DND-41 (cell line): Measurements from ENCODE around the gene MROH7.

Experiments used
- ATAC-seq: fragments of 200-7000 bp; cut with Tn5 transposase; 3 replicates; pipeline ENCODE4 v1.9.1; 2021; ENCODE audit warnings: low read depth; ENCODE audit not compliant: insufficient read depth
- DNase-seq: peaks from one replicate; pipeline ENCODE4 v3.0.0-alpha.2; 2020
- H2AFZ ChIP-seq: 2 replicates; pipeline ENCODE4 v1.6.0; 2012; ENCODE audit warnings: low read depth, low read length
- H3K27ac ChIP-seq: 2 replicates; pipeline ENCODE4 v1.5.1; 2012; ENCODE audit warnings: low read length, inconsistent platforms
- H3K27me3 ChIP-seq: fragments of 200-600 bp; sonication (generic); 2 replicates; pipeline ENCODE4 v1.6.0; 2012; ENCODE audit warnings: low read length, mild to moderate bottlenecking, inconsistent platforms; ENCODE audit not compliant: insufficient read depth, poor library complexity
- H3K36me3 ChIP-seq: 2 replicates; pipeline ENCODE4 v1.5.1; 2012; ENCODE audit warnings: low read length, inconsistent platforms; ENCODE audit not compliant: insufficient read depth
- H3K4me1 ChIP-seq: 2 replicates; pipeline ENCODE4 v1.5.1; 2012; ENCODE audit warnings: mild to moderate bottlenecking, low read length; ENCODE audit not compliant: insufficient read depth
- H3K4me2 ChIP-seq: 2 replicates; pipeline ENCODE4 v1.6.0; 2012; ENCODE audit warnings: mild to moderate bottlenecking, moderate library complexity, low read length, inconsistent platforms; ENCODE audit not compliant: insufficient read depth
- H3K4me3 ChIP-seq, 2 experiments: fragments of 200-600 bp in 1 of 2; shearing (Covaris generic) in 1 of 2; 2 replicates each; pipeline ENCODE4 v1.5.1; 2012 to 2016; ENCODE audit warnings: inconsistent platforms in 2 of 2, low read length in 2 of 2, mild to moderate bottlenecking in 2 of 2, low read depth in 1 of 2, moderate library complexity in 1 of 2
- H3K79me2 ChIP-seq: 2 replicates; pipeline ENCODE4 v1.6.0; 2012; ENCODE audit warnings: low read length, inconsistent platforms; ENCODE audit not compliant: insufficient read depth
- H3K9ac ChIP-seq: 2 replicates; pipeline ENCODE4 v1.6.0; 2012; ENCODE audit warnings: low read depth, mild to moderate bottlenecking, inconsistent platforms, low read length, moderate library complexity
- H3K9me3 ChIP-seq: 2 replicates; pipeline ENCODE4 v1.5.1; 2012; ENCODE audit warnings: low read length, moderate library complexity, mild to moderate bottlenecking, inconsistent platforms; ENCODE audit not compliant: insufficient read depth, severe bottlenecking
- H4K20me1 ChIP-seq: 2 replicates; pipeline ENCODE4 v1.6.0; 2012; ENCODE audit warnings: low read length; ENCODE audit not compliant: insufficient read depth
- CTCF ChIP-seq: IDR thresholded peaks from 2 replicates; pipeline ENCODE4 v1.5.1; 2012; ENCODE audit warnings: borderline replicate concordance, low read length, moderate library complexity, mild to moderate bottlenecking; ENCODE audit not compliant: poor library complexity, severe bottlenecking; ENCODE audit errors: extremely low read depth
- EZH2 ChIP-seq: IDR thresholded peaks from 3 replicates; pipeline ENCODE4 v1.6.1; 2012; ENCODE audit warnings: borderline replicate concordance, low read depth, mild to moderate bottlenecking, moderate library complexity, low read length, inconsistent platforms; ENCODE audit not compliant: severe bottlenecking

The MROH7 gene

GRCh38 chr1:54671985-54672608, 30.5 kb downstream of the MROH7 start:
- Histone ChIP-seq H3K9ac (no peak overlapping the region), H3K4me1 (no peaks in the 10 kb centered on the region), H3K79me2 (no peaks in the 10 kb centered on the region), H2AFZ (no peak overlapping the region), H3K36me3 (no peaks in the 10 kb centered on the region), H3K27ac (no peak overlapping the region), H3K4me2 (no peak overlapping the region), H4K20me1 (no peaks in the 10 kb centered on the region), H3K27me3 (peaks cover 8% of the 10 kb centered on the region), H3K4me3 (no peak overlapping the region), H3K9me3 (no peaks in the 10 kb centered on the region)
- no peak for TF ChIP-seq EZH2
- peak; percentile 96 for TF ChIP-seq CTCF
- DNase-seq (peak; percentile 80), ATAC-seq (peak; percentile 100)

- Histone ChIP-seq H3K36me3 (no peaks in the 10 kb centered on the region), H3K79me2 (no peaks in the 10 kb centered on the region)
Observed at GRCh38 chr1:54678776-54679643, 37.4 kb downstream of the MROH7 start.

GRCh38 chr1:54679706-54680105, 38.1 kb downstream of the MROH7 start:
- H2AFZ ChIP-seq = no peak overlapping the region
- no peak for ATAC-seq
- H4K20me1 ChIP-seq = no peaks in the 10 kb centered on the region
- H3K27me3 ChIP-seq = peaks cover 18% of the 10 kb centered on the region
- no peak overlapping the region for H3K4me3 ChIP-seq
- no peak for DNase-seq
- no peaks in the 10 kb centered on the region for H3K9me3 ChIP-seq
- H3K27ac ChIP-seq = no peak overlapping the region
- no peak overlapping the region for H3K4me2 ChIP-seq
- H3K36me3 ChIP-seq = no peaks in the 10 kb centered on the region
- TF ChIP-seq EZH2 = no peak
- TF ChIP-seq CTCF = no peak
- no peak overlapping the region for H3K9ac ChIP-seq
- no peaks in the 10 kb centered on the region for H3K79me2 ChIP-seq
- no peaks in the 10 kb centered on the region for H3K4me1 ChIP-seq

More at GRCh38 chr1:54678776-54679643, 37.4 kb downstream of the MROH7 start:
- Histone ChIP-seq H3K4me1 (no peaks in the 10 kb centered on the region), H3K9ac (no peak overlapping the region), H3K27me3 (peaks cover 22% of the 10 kb centered on the region), H3K27ac (no peak overlapping the region), H2AFZ (no peak overlapping the region), H3K4me2 (no peak overlapping the region), H3K9me3 (no peaks in the 10 kb centered on the region), H3K4me3 (no peak overlapping the region), H4K20me1 (no peaks in the 10 kb centered on the region)
- no peak for TF ChIP-seq EZH2
- TF ChIP-seq CTCF = no peak
- DNase-seq (no peak), ATAC-seq (no peak)
